COR-L47 (cell line): ENCODE data around the gene HRH3.

ENCODE experiments used
- DNase-seq: peaks from one replicate; lab custom pipeline; 2025; lab: John Stamatoyannopoulos, UW

HRH3 gene

GRCh38 chr20:62174870-62175624, 45.0 kb downstream of the HRH3 start:
- no peak for DNase-seq

GRCh38 chr20:62174021-62174804, 45.9 kb downstream of the HRH3 start:
- no peak for DNase-seq

- DNase-seq, result no peak
Measured at GRCh38 chr20:62172666-62173065, 47.4 kb downstream of the HRH3 start.

- DNase-seq, result no peak
Measured at GRCh38 chr20:62171245-62171644, 48.8 kb downstream of the HRH3 start.

GRCh38 chr20:62170536-62170935, 49.5 kb downstream of the HRH3 start:
- DNase-seq, result no peak

- DNase-seq, result no peak
Measured at GRCh38 chr20:62168890-62169435, 51.1 kb downstream of the HRH3 start.

- no peak for DNase-seq
Measured at GRCh38 chr20:62168061-62168460, 52.0 kb downstream of the HRH3 start.

- no peak for DNase-seq
Measured at GRCh38 chr20:62167474-62167873, 52.6 kb downstream of the HRH3 start.

- DNase-seq, result no peak
Measured at GRCh38 chr20:62165762-62166399, 54.2 kb downstream of the HRH3 start.
